ENCODE data around the gene MBTPS1. TPM values are rescaled to one million over a fixed set of nuclear protein-coding genes. Genes with fewer than 3 reads are reported as not detected.

Gene MBTPS1
- total and polyA plus RNA-seq, 9 of the 15 experiments (the other 6 are each of a cell fraction or from before 2014, with no cell fraction given): 2.8 to 57.6 (median 43.8) TPM

- TF ChIP-seq, protein P1, sequence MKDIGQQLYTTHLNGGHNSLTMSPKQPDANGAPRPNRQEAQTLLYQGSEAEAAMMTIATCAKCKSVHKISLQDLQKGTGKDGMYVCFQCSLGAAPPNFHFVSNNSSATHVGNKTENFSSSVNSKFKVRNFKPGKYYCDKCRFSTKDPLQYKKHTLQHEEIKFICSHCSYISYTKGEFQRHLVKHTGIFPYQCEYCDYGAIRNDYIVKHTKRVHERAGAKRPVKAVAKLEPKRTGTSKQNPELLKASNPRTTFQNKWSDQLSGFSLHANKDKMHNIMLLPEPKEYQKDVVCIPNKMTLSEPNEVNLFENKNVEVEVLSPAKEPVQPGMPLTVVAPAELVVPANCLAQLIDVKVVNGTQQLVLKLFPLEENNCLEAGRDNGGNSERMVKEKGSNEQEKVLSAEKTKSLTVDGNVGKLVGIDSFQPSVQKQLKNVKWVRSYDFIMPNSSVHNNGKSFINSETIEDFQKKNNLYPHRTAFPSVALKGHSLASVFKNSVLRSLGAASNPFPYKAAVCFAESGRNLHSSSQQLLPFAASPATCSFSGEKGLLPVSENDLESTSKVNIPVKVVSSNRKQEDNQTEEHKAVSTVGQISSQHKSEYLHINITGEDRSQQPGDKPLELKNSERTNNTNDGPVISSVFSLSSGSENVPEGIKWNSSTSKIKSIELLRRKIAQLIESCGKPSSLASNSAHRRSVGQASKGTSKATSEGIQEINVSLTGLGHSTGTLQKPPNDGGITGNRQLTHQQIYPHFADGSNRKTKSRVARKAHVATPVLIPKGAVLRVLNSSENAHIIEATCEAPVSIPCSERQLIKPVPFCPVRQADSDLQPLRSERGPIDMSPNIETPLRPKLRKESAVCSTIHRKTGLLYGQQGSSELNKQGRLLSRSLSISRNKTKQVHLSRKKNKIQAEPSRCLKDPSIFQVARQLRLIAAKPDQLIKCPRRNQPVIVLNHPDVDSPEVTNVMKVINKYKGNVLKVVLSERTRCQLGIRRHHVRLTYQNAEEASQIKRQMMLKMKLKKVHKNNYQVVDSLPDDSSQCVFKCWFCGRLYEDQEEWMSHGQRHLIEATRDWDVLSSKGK (CRISPR knock-in tag; IDR thresholded peaks at IDR 0.05): no peak
- TF ChIP-seq STAG1 (CRISPR knock-in tag; IDR thresholded peaks at IDR 0.05; ENCODE audit: borderline replicate concordance): no peak
- TF ChIP-seq MCM7 (IDR thresholded peaks at IDR 0.05): no peak
- TF ChIP-seq RNF219 (CRISPR knock-in tag; IDR thresholded peaks at IDR 0.05): no peak
- no peak for TF ChIP-seq HMGXB4 (CRISPR knock-in tag; IDR thresholded peaks at IDR 0.05)
- no peak for TF ChIP-seq MEF2A (IDR thresholded peaks at IDR 0.05; ENCODE audit: control insufficient read depth, low read depth, low read length)
- no peak for TF ChIP-seq PHB (CRISPR knock-in tag; IDR thresholded peaks at IDR 0.05)
- TF ChIP-seq, protein P2, sequence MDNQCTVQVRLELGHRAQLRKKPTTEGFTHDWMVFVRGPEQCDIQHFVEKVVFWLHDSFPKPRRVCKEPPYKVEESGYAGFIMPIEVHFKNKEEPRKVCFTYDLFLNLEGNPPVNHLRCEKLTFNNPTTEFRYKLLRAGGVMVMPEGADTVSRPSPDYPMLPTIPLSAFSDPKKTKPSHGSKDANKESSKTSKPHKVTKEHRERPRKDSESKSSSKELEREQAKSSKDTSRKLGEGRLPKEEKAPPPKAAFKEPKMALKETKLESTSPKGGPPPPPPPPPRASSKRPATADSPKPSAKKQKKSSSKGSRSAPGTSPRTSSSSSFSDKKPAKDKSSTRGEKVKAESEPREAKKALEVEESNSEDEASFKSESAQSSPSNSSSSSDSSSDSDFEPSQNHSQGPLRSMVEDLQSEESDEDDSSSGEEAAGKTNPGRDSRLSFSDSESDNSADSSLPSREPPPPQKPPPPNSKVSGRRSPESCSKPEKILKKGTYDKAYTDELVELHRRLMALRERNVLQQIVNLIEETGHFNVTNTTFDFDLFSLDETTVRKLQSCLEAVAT (IDR thresholded peaks at IDR 0.05): 0 out of 4 replicates have a peak, but pooled peaks have one; percentile 13 to 20
- no peak for TF ChIP-seq ELF2 (CRISPR knock-in tag; IDR thresholded peaks at IDR 0.05)
- no peak for TF ChIP-seq ZBTB2 (IDR thresholded peaks at IDR 0.05)
- TF ChIP-seq, protein P3, sequence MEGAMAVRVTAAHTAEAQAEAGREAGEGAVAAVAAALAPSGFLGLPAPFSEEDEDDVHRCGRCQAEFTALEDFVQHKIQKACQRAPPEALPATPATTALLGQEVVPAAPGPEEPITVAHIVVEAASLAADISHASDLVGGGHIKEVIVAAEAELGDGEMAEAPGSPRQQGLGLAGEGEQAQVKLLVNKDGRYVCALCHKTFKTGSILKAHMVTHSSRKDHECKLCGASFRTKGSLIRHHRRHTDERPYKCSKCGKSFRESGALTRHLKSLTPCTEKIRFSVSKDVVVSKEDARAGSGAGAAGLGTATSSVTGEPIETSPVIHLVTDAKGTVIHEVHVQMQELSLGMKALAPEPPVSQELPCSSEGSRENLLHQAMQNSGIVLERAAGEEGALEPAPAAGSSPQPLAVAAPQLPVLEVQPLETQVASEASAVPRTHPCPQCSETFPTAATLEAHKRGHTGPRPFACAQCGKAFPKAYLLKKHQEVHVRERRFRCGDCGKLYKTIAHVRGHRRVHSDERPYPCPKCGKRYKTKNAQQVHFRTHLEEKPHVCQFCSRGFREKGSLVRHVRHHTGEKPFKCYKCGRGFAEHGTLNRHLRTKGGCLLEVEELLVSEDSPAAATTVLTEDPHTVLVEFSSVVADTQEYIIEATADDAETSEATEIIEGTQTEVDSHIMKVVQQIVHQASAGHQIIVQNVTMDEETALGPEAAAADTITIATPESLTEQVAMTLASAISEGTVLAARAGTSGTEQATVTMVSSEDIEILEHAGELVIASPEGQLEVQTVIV (CRISPR knock-in tag; IDR thresholded peaks at IDR 0.05; ENCODE audit: borderline replicate concordance): no peak
- TF ChIP-seq EP400 (IDR thresholded peaks at IDR 0.05): no peak; the same call in 1 of the 2 replicates
- TF ChIP-seq ZNF212 (CRISPR knock-in tag; IDR thresholded peaks at IDR 0.05): no peak
- TF ChIP-seq TRIM24 (IDR thresholded peaks at IDR 0.05): no peak
- TF ChIP-seq MCM5 (IDR thresholded peaks at IDR 0.05; ENCODE audit: low read depth): no peak
Observed at GRCh38 chr16:84139628-84140258, 23.0 kb upstream of the MBTPS1 start (continued).
